Measurements from ENCODE around the gene HTR6. TPM values are rescaled to one million over a fixed set of nuclear protein-coding genes. Genes with fewer than 3 reads are reported as not detected.

HTR6 gene
- total RNA-seq, 2 experiments from 2014 or later = 1.1 to 1.6 TPM

GRCh38 chr1:19706136-19706535 is 41.5 kb downstream of the HTR6 start:
- H3K27me3 Mint-ChIP-seq = no peaks in the 10 kb centered on the region
- CTCF ChIA-PET = interaction anchor here (0.6 to 9.4 kb wide), 7 partner anchors 8 to 515 kb away, joined by 3 to 151 read pairs (median 6); partner anchors contain the start of gene HTR6
- no peak for ATAC-seq

DNA sequence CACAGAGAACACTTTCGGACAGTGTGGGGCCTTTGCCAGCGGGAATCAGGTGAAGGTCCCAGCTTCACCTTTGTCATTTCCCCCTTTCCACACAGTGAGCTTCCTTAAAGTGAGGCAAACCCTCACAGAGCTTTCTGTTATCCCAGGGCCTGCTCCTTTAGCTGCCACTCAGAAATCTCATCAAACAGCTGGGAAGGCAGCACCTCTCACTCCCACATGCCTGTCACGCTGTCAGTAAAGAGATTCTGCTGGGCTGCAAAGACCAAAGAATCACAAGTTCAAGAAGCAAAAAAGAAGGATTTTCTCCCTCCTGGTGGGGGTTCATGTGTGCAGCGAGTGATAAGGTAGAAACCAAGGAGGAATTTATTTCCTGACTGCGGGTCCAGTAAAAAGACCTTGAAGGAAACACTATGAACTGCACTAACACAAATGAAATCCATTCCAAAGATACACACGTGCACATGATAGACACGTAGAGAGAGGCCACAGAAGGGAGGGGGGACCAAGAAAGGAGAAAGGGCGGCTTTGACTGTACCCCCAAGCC is 44.0 kb downstream of the HTR6 start:
- ChIA-PET POLR2A (no interaction called here), CTCF (interaction anchor here (0.6 to 9.4 kb wide), 2 partner anchors 47 to 66 kb away, joined by 5 to 151 read pairs; partner anchors contain the start of gene HTR6)
- Mint-ChIP-seq H3K27ac (peak overlapping the region; percentile 68), H3K4me3 (no peak overlapping the region), H3K4me1 (peaks cover 46% of the 10 kb centered on the region), H3K36me3 (ENCODE audit: low read depth) (peaks cover 18% of the 10 kb centered on the region), H3K27me3 (no peaks in the 10 kb centered on the region), H3K9me3 (ENCODE audit: low read depth) (no peaks in the 10 kb centered on the region)
- intact Hi-C loops (cut with DNase I, micrococcal nuclease) = no loop called here
- no peak for ATAC-seq
- no peak for DNase-seq

More at GRCh38 chr1:19706136-19706535, 41.5 kb downstream of the HTR6 start:
- H3K36me3 Mint-ChIP-seq (ENCODE audit: low read depth) = peaks cover 10% of the 10 kb centered on the region
- no peaks in the 10 kb centered on the region for H3K9me3 Mint-ChIP-seq (ENCODE audit: low read depth)
- H3K4me3 Mint-ChIP-seq = no peak overlapping the region
- intact Hi-C loops (cut with DNase I, micrococcal nuclease) = no loop called here
- no peak for DNase-seq
- H3K27ac Mint-ChIP-seq = no peak overlapping the region
- POLR2A ChIA-PET = interaction anchor here (0.6 kb wide), 1 partner anchor 444 kb away, joined by 4 read pairs; no protein-coding TSS in a partner anchor
- peaks cover 29% of the 10 kb centered on the region for H3K4me1 Mint-ChIP-seq

DNA sequence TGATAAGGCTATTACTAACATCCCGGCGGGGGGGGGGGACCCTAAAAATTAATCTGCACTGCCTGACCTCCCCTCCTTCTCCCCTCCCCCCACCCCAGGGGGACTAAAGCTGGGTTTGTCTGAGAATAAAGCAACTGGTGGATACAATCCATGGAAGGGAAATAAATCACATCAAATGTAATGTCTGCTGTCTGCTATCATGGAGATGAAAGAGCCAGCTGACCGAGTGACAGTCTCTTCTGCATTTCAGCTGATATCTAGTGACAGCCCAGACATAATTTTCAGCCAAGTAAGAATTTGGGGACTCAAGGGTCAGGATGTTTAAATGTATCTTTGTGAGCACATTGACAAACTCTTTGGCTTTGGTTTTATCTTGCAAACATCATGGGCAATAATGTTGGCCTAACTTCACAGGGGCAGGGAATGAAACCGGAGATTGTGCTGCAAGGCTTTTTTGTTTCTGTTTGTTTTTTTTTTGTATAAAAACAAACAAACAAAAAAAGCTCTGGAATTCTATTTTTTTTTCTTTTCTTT is 44.7 kb downstream of the HTR6 start:
- Mint-ChIP-seq H3K27ac (peak overlapping the region; percentile 60), H3K4me3 (no peak overlapping the region), H3K9me3 (ENCODE audit: low read depth) (no peaks in the 10 kb centered on the region), H3K36me3 (ENCODE audit: low read depth) (peaks cover 18% of the 10 kb centered on the region), H3K27me3 (no peaks in the 10 kb centered on the region), H3K4me1 (peaks cover 39% of the 10 kb centered on the region)
- no peak for ATAC-seq
- ChIA-PET CTCF (interaction anchor here (9.4 kb wide), 1 partner anchor 47 kb away, joined by 151 read pairs; the partner anchor contains the start of gene HTR6), POLR2A (no interaction called here)
- DNase-seq = no peak
- intact Hi-C loops (cut with DNase I, micrococcal nuclease) = no loop called here

DNA sequence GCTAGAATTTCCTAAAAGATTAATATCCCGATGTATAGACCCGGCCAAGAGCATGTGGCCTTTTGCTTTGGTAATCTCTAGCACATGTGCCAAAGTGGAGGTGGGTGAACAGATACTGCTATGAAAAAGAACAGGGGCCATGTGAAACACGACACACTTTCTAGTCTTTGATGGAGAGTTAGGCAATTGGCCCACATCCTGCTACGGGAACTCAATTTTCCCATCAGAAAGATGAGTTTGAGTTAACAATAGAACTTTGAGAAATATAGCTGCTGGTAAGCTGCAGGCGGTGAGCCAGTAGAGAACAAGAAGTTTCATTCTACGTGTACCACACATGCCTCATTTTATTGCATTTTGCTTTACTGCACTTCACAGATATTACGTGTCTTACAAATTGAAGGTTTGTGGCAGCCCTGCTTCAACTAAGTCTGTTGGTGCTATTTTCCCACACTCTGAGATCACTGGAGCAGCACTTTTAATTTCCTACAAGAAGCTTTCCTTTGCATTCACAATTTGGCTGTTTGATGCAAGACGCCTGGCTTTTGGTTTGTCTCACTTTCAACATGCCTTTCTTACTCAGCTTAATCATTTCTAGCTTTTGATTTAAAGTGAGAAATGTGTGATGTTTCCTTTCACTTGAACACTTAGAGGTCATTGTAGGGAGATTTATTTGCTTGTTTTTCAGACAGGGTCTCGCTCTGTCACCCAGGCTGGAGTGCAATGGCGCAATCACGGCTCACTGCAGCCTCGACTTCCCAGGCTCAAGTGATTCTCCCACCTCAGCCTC is 46.3 kb downstream of the HTR6 start:
- ATAC-seq (peak; percentile 75), DNase-seq (peak; percentile 74)
- peak overlapping the region; percentile 97 for H3K27ac Mint-ChIP-seq
- H3K4me1 Mint-ChIP-seq = peaks cover 43% of the 10 kb centered on the region
- no peaks in the 10 kb centered on the region for H3K9me3 Mint-ChIP-seq (ENCODE audit: low read depth)
- no peaks in the 10 kb centered on the region for H3K27me3 Mint-ChIP-seq
- POLR2A ChIA-PET = interaction anchor here (0.6 to 1.2 kb wide), 7 partner anchors 21 to 1730 kb away, joined by 3 to 5 read pairs (median 3); no protein-coding TSS in a partner anchor
- CTCF ChIA-PET = interaction anchor here (0.6 to 1.3 kb wide), 6 partner anchors 49 to 1521 kb away, joined by 3 to 7 read pairs (median 4); no protein-coding TSS in a partner anchor
- intact Hi-C loops (cut with DNase I, micrococcal nuclease) = loop anchor here (1.0 to 10.0 kb wide), 15 partner anchors 54 to 784 kb away; partner anchors contain the start of genes OTUD3 (in 2 of the 2), PLA2G2C (in 1 of the 2), TMCO4 (in 1 of the 2) and UBXN10 (in 1 of the 2)
- H3K4me3 Mint-ChIP-seq = peak overlapping the region; percentile 21
- H3K36me3 Mint-ChIP-seq (ENCODE audit: low read depth) = peaks cover 18% of the 10 kb centered on the region

- ATAC-seq (no peak), DNase-seq (peak; percentile 13)
- Mint-ChIP-seq H3K36me3 (ENCODE audit: low read depth) (peaks cover 14% of the 10 kb centered on the region), H3K27ac (peak overlapping the region; percentile 68), H3K27me3 (no peaks in the 10 kb centered on the region), H3K9me3 (ENCODE audit: low read depth) (no peaks in the 10 kb centered on the region), H3K4me3 (no peak overlapping the region), H3K4me1 (peaks cover 43% of the 10 kb centered on the region)
- intact Hi-C loops (cut with DNase I, micrococcal nuclease) = loop anchor here (5.0 to 10.0 kb wide), 6 partner anchors 169 to 782 kb away; partner anchors contain the start of genes OTUD3 (in 1 of the 2), PLA2G2C (in 1 of the 2) and UBXN10 (in 1 of the 2)
- CTCF ChIA-PET = interaction anchor here (1.1 kb wide), 1 partner anchor 9 kb away, joined by 4 read pairs; no protein-coding TSS in a partner anchor
- POLR2A ChIA-PET = interaction anchor here (0.7 kb wide), 1 partner anchor 650 kb away, joined by 3 read pairs; no protein-coding TSS in a partner anchor
These were observed 48.3 kb downstream of the HTR6 start for GRCh38 chr1:19712928-19713327.

- CTCF ChIA-PET = interaction anchor here (0.8 to 3.8 kb wide), 15 partner anchors 10 to 676 kb away, joined by 3 to 27 read pairs (median 4); partner anchors contain the start of gene OTUD3
- H3K27me3 Mint-ChIP-seq = no peaks in the 10 kb centered on the region
- POLR2A ChIA-PET = interaction anchor here (0.7 kb wide), 2 partner anchors 47 to 486 kb away, joined by 3 to 4 read pairs; no protein-coding TSS in a partner anchor
- no peaks in the 10 kb centered on the region for H3K9me3 Mint-ChIP-seq (ENCODE audit: low read depth)
- ATAC-seq (peak; percentile 77), DNase-seq (peak; percentile 95)
- intact Hi-C loops (cut with DNase I, micrococcal nuclease) = loop anchor here (1.0 to 10.0 kb wide), 6 partner anchors 55 to 779 kb away; partner anchors contain the start of genes PLA2G2C (in 1 of the 2) and UBXN10 (in 1 of the 2)
- no peak overlapping the region for H3K27ac Mint-ChIP-seq
- no peak overlapping the region for H3K4me3 Mint-ChIP-seq
- peaks cover 8% of the 10 kb centered on the region for H3K36me3 Mint-ChIP-seq (ENCODE audit: low read depth)
- H3K4me1 Mint-ChIP-seq = peaks cover 30% of the 10 kb centered on the region
These were observed 50.9 kb downstream of the HTR6 start for GRCh38 chr1:19715334-19716203.

- Mint-ChIP-seq H3K36me3 (ENCODE audit: low read depth) (peaks cover 8% of the 10 kb centered on the region), H3K27ac (no peak overlapping the region), H3K9me3 (ENCODE audit: low read depth) (no peaks in the 10 kb centered on the region), H3K4me1 (peaks cover 14% of the 10 kb centered on the region), H3K4me3 (no peak overlapping the region), H3K27me3 (no peaks in the 10 kb centered on the region)
- intact Hi-C loops (cut with DNase I, micrococcal nuclease) = loop anchor here in 1 of 2 experiments (10.0 kb wide), 3 partner anchors 437 to 777 kb away; partner anchors contain the start of genes PLA2G2C and UBXN10
- ChIA-PET POLR2A (no interaction called here), CTCF (interaction anchor here (2.2 kb wide), 1 partner anchor 55 kb away, joined by 8 read pairs; no protein-coding TSS in a partner anchor)
- DNase-seq (no peak), ATAC-seq (no peak)
These were observed 52.8 kb downstream of the HTR6 start for GRCh38 chr1:19717467-19717866.

DNA sequence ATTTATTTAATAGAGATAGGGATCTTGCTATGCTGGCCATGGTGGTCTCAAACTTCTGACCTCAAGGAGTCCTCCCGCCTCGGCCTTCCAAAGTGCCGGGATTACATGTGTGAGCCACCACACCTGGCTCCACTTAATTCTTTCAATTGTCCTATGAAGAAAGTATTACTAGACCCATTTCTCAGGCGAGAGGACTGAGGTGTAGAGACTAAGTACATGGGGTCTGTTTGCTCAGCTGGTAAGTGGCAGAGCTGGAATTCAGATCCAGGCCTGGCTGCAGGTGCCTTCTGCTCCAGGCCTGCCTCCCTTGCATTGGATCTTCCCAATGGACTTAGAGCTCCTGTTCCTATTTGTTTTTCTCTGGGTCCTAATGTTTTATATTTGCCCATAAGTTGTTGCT is 55.5 kb downstream of the HTR6 start:
- DNase-seq (no peak), ATAC-seq (no peak)
- POLR2A ChIA-PET = no interaction called here
- Mint-ChIP-seq H3K4me3 (no peak overlapping the region), H3K27ac (no peak overlapping the region), H3K27me3 (no peaks in the 10 kb centered on the region), H3K36me3 (ENCODE audit: low read depth) (no peaks in the 10 kb centered on the region), H3K9me3 (ENCODE audit: low read depth) (no peaks in the 10 kb centered on the region), H3K4me1 (peaks cover 6% of the 10 kb centered on the region)
- CTCF ChIA-PET = interaction anchor here (0.7 to 1.7 kb wide), 2 partner anchors 15 to 540 kb away, joined by 3 to 5 read pairs; no protein-coding TSS in a partner anchor
- intact Hi-C loops (cut with DNase I, micrococcal nuclease) = no loop called here

- no peak for DNase-seq
- H3K9me3 Mint-ChIP-seq (ENCODE audit: low read depth) = no peaks in the 10 kb centered on the region
- no peak overlapping the region for H3K4me3 Mint-ChIP-seq
- ChIA-PET POLR2A (no interaction called here), CTCF (no interaction called here)
- H3K36me3 Mint-ChIP-seq (ENCODE audit: low read depth) = no peaks in the 10 kb centered on the region
- H3K4me1 Mint-ChIP-seq = no peaks in the 10 kb centered on the region
- no peak for ATAC-seq
- intact Hi-C loops (cut with DNase I, micrococcal nuclease) = no loop called here
- no peaks in the 10 kb centered on the region for H3K27me3 Mint-ChIP-seq
- no peak overlapping the region for H3K27ac Mint-ChIP-seq
These were observed 56.3 kb downstream of the HTR6 start for GRCh38 chr1:19720973-19721372.

- Mint-ChIP-seq H3K4me3 (no peak overlapping the region), H3K4me1 (no peaks in the 10 kb centered on the region), H3K36me3 (ENCODE audit: low read depth) (no peaks in the 10 kb centered on the region), H3K27ac (no peak overlapping the region), H3K27me3 (no peaks in the 10 kb centered on the region), H3K9me3 (ENCODE audit: low read depth) (no peaks in the 10 kb centered on the region)
- no peak for DNase-seq
- CTCF ChIA-PET = interaction anchor here (1.4 kb wide), 1 partner anchor 20 kb away, joined by 4 read pairs; no protein-coding TSS in a partner anchor
- POLR2A ChIA-PET = no interaction called here
- ATAC-seq = no peak
- intact Hi-C loops (cut with DNase I, micrococcal nuclease) = no loop called here
These were observed 59.2 kb downstream of the HTR6 start for GRCh38 chr1:19723874-19724273.
